ENCODE measurements around the gene KDM3B. TPM values are rescaled to one million over a fixed set of nuclear protein-coding genes. Genes with fewer than 3 reads are reported as not detected.

KDM3B gene
- total and polyA plus RNA-seq, 12 donors: 11.9 to 57.3 (median 46.7) TPM

DNA sequence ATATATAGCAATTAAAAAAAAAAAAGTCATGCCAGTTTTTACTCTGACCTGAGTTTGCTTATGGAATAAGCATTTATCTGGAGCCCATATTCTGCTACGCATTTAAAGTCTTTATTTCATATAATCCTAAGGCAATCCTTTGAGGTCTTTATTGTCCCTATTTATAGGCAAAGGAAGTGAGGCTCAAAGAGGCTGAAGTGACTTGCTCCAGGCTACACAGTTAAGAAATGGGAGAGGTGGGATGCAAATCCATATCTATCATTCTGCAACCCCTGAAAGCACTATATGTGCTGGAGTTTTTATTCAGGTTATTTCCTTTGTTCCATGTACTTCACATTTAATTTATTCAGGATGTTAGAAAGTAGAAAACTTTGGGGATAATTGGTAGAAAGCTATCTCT is 12.1 kb downstream of the KDM3B start:
- DNase-seq (no peak), ATAC-seq (no peak)
- H3K9me3 ChIP-seq: no peaks in the 10 kb centered on the region
- TF ChIP-seq, protein P1, sequence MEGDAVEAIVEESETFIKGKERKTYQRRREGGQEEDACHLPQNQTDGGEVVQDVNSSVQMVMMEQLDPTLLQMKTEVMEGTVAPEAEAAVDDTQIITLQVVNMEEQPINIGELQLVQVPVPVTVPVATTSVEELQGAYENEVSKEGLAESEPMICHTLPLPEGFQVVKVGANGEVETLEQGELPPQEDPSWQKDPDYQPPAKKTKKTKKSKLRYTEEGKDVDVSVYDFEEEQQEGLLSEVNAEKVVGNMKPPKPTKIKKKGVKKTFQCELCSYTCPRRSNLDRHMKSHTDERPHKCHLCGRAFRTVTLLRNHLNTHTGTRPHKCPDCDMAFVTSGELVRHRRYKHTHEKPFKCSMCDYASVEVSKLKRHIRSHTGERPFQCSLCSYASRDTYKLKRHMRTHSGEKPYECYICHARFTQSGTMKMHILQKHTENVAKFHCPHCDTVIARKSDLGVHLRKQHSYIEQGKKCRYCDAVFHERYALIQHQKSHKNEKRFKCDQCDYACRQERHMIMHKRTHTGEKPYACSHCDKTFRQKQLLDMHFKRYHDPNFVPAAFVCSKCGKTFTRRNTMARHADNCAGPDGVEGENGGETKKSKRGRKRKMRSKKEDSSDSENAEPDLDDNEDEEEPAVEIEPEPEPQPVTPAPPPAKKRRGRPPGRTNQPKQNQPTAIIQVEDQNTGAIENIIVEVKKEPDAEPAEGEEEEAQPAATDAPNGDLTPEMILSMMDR (IDR thresholded peaks at IDR 0.05): no peak
- H3K4me3 ChIP-seq: no peak overlapping the region
- intact Hi-C loops (cut with DNase I): loop anchor here in 2 of 10 donors (10.0 kb wide), 1 partner anchor 50 kb away; no protein-coding TSS in a partner anchor
- peaks cover 7 to 63% (median 43%) of the 10 kb centered on the region in 9 donors for H3K4me1 ChIP-seq
- WGBS, 2 donors: 95 to 97% methylated on average over 1 of the region's 1 CpG
- H3K27ac ChIP-seq: no peak overlapping the region
- H3K36me3 ChIP-seq: no peaks in the 10 kb centered on the region
- H3K27me3 ChIP-seq: no peaks in the 10 kb centered on the region

DNA sequence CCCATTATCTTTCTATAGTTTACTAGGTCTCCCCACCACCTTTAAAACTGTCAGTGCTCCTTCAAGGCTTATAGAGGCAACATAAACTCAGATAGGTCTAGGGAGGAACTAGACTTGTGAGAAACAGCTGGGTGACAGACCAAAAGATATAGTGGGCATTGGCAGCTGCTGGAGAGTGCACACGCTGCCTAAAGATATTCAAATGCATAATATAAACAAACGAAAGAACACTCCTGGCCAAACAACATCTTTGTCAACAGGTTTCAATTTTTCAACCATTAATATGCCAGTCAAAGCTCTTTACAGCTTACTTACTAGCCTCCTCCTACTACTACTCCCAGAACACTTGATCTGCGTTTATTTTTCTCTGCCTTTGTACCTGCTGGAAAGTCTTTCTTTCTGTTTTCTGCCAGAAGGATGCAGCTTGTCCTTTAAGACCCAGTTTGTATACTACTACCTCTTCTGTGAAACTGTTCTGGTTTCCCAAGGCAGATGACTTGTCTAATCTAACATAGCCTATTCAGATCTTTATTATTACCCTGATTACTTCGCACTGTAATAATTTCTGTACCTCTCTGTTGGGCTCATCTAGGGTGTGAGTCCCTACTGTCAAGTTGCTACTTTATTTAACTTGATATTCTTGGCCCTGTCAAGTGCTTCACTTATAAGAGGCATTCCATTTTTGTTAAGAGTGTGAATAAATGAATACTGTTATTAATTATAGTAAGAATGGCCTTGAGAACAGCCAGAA is 14.3 kb downstream of the KDM3B start:
- Histone ChIP-seq H3K27ac (peak overlapping the region in 7 of 10 donors; percentile 0 to 60 (median 52)), H3K36me3 (no peaks in the 10 kb centered on the region), H3K4me1 (peaks cover 9 to 79% (median 53%) of the 10 kb centered on the region in 9 donors), H3K27me3 (no peaks in the 10 kb centered on the region), H3K9me3 (no peaks in the 10 kb centered on the region), H3K4me3 (no peak overlapping the region)
- intact Hi-C loops (cut with DNase I): loop anchor here in 2 of 10 donors (10.0 kb wide), 1 partner anchor 48 kb away; no protein-coding TSS in a partner anchor
- DNase-seq: no peak
- 45 to 61% methylated on average over 4 of the region's 4 CpGs for WGBS, 2 donors
- ATAC-seq: peak in 3 of 8 donors; percentile 38 to 47 (median 47)
- TF ChIP-seq, protein P1 (IDR thresholded peaks at IDR 0.05): no peak

DNA sequence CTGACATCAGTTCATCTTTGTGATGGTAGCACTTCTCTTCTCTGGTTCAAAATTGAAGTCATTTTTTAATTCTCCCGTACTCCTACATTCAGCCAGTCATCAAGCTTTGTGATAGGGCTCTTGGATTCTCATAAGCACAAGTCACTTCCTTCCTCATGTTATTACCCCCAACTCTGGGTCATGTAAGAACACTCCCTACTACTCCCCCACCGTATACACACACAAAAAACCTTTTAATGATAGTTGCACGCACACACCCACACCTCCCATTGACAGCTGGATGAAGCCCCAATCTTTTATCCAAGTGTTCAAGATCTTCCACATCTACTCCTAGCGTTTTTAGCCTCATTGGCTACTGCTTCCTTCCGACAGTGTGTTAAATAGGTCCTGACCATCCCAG is 16.8 kb downstream of the KDM3B start:
- no peaks in the 10 kb centered on the region for H3K9me3 ChIP-seq
- ATAC-seq (peak in 6 of 8 donors; percentile 18 to 58 (median 38)), DNase-seq (no peak)
- no peak overlapping the region for H3K4me3 ChIP-seq
- 49 to 59% methylated on average over 5 of the region's 5 CpGs for WGBS, 2 donors
- peaks cover 9 to 84% (median 65%) of the 10 kb centered on the region in 9 donors for H3K4me1 ChIP-seq
- H3K27ac ChIP-seq: peak overlapping the region in 5 of 10 donors; percentile 27 to 79 (median 57)
- H3K27me3 ChIP-seq: no peaks in the 10 kb centered on the region
- intact Hi-C loops (cut with DNase I): loop anchor here in 2 of 10 donors (10.0 kb wide), 1 partner anchor 46 kb away; no protein-coding TSS in a partner anchor
- TF ChIP-seq, protein P1 (IDR thresholded peaks at IDR 0.05): no peak
- peaks cover 0 to 18% (median 7%) of the 10 kb centered on the region in 9 donors for H3K36me3 ChIP-seq

DNA sequence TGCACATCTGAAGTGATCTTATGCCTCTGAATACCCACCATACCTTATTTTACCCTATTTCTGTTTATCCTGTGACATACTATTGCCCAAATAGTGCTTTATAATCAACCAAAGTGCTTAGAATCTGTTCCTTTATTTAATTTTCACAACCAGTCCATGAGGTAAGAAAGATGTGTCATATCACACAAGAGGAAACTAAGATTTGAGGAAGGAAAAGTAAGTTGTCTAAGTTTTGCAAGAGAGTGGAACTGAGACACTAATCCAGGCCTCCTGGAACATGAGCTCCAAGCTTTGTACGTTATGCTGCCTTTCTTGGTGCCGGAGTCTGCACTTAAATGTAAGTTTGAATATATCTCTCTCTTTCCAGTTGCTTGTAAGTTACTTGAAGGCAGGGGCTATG is 17.2 kb downstream of the KDM3B start:
- Histone ChIP-seq H3K4me3 (peak overlapping the region in 1 of 10 donors; percentile 7), H3K9me3 (no peaks in the 10 kb centered on the region), H3K27me3 (no peaks in the 10 kb centered on the region), H3K36me3 (peaks cover 0 to 23% (median 7%) of the 10 kb centered on the region in 9 donors), H3K4me1 (peaks cover 9 to 79% (median 63%) of the 10 kb centered on the region in 9 donors), H3K27ac (peak overlapping the region in 4 of 10 donors; percentile 38 to 79 (median 58))
- DNase-seq: no peak
- 56 to 66% methylated on average over 2 of the region's 2 CpGs for WGBS, 2 donors
- peak in 7 of 8 donors; percentile 15 to 63 (median 50) for ATAC-seq
- intact Hi-C loops (cut with DNase I): loop anchor here in 2 of 10 donors (10.0 kb wide), 1 partner anchor 45 kb away; no protein-coding TSS in a partner anchor
- TF ChIP-seq, protein P1 (IDR thresholded peaks at IDR 0.05): no peak

All from heart right ventricle (tissue), 16 donors.